Karpas-422 (cell line): ENCODE results near the gene ZNF154. TPM values are rescaled to one million over a fixed set of nuclear protein-coding genes. Genes with fewer than 3 reads are reported as not detected.

ENCODE experiments used
- DNase-seq: peaks from one replicate; pipeline ENCODE4 v3.0.0-alpha.2; 2015
- H2AFZ ChIP-seq: fragments of 200-600 bp; sonication (generic); 2 replicates; pipeline ENCODE4 v1.6.1; 2014; ENCODE audit warnings: antibody characterized with exemption, low read length, mixed read lengths
- H3K27ac ChIP-seq: fragments of 200-600 bp; sonication (generic); 2 replicates; pipeline ENCODE4 v1.5.1; 2014; ENCODE audit warnings: mild to moderate bottlenecking, low read length, moderate library complexity
- H3K27me3 ChIP-seq: fragments of 200-600 bp; sonication (generic); 2 replicates; pipeline ENCODE4 v1.6.1; 2014; ENCODE audit warnings: low read length, mixed read lengths
- H3K36me3 ChIP-seq: fragments of 200-600 bp; sonication (generic); 2 replicates; pipeline ENCODE4 v1.6.1; 2014; ENCODE audit warnings: low read length, mixed read lengths; ENCODE audit not compliant: insufficient read depth
- H3K4me1 ChIP-seq: fragments of 200-600 bp; sonication (generic); 2 replicates; pipeline ENCODE4 v1.6.1; 2014; ENCODE audit warnings: mild to moderate bottlenecking, low read length, mixed read lengths
- H3K4me2 ChIP-seq: fragments of 200-600 bp; sonication (generic); 2 replicates; pipeline ENCODE4 v1.6.1; 2014; ENCODE audit warnings: low read length, low read depth, mild to moderate bottlenecking; ENCODE audit not compliant: poor library complexity, severe bottlenecking
- H3K4me3 ChIP-seq: fragments of 200-600 bp; sonication (generic); 2 replicates; pipeline ENCODE4 v1.5.1; 2014; ENCODE audit warnings: mild to moderate bottlenecking, antibody characterized with exemption, low read length, mixed read lengths
- H3K79me2 ChIP-seq: fragments of 200-600 bp; sonication (generic); 2 replicates; pipeline ENCODE4 v1.6.1; 2014; ENCODE audit warnings: mild to moderate bottlenecking, low read length, mixed read lengths
- H3K9ac ChIP-seq: fragments of 200-600 bp; sonication (generic); 2 replicates; pipeline ENCODE4 v1.6.0; 2014; ENCODE audit warnings: low read length
- H3K9me2 ChIP-seq: fragments of 200-600 bp; sonication (generic), shearing (Covaris generic); replicated peaks from 2 replicates; pipeline ENCODE4 v1.6.0; 2014; ENCODE audit warnings: mild to moderate bottlenecking, low read length, moderate library complexity; ENCODE audit not compliant: insufficient read depth
- H3K9me3 ChIP-seq: fragments of 300-700, 200-600 bp; sonication (generic); 2 replicates; pipeline ENCODE4 v1.6.1; 2014; ENCODE audit warnings: low read length, mixed read lengths
- H4K20me1 ChIP-seq: fragments of 200-600 bp; sonication (generic); 2 replicates; pipeline ENCODE4 v1.6.1; 2014; ENCODE audit warnings: mild to moderate bottlenecking, antibody characterized with exemption, low read length, low read depth; ENCODE audit not compliant: insufficient read depth
- total RNA-seq: library from RNA; depleted of rRNA; stranded (reverse); fragments of >200 nt; shearing (Covaris generic); gene quantifications from 2 replicates; pipeline ENCODE4 v1.2.3, GENCODE V29; 2014; ENCODE audit warnings: low replicate concordance

ZNF154 gene
- total RNA-seq, 1 experiment from 2014 or later = not detected

DNA sequence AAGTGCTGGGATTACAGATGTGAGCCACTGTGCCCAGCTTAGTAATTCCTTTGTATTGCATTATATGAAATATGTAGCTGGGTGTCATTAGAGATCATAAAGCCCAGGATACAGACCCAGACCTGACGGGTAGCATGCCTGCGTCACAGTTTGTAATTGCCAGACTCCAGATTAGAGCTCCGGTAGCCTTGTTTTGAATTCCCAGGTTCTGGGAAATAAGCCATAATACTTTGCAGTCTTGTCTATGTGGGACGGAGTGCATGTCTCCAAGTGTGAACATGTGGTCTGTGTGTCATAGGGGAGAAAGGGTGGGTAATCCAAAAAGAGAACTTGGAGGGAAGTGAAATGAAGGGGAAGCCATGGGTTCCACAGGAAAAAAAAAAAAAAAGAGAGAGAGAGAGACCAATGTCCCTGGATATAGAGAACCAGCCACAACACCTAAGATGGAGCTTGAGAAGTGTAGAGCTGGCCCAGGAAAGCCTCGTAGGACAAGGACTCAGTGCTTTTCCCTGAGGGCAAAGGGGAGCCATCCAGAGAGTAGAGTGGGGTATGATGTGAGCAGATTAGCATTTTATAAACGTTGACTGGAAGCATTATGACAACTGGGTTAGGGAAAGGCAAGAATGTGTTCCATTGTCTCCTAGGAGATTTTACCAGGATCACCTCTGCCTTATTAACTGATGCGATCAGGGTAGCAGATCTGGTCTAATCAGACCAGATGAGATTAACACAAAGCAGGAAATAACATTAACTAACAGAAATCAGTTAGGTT is 37.7 kb downstream of the ZNF154 start:
- no peak overlapping the region for H3K9ac ChIP-seq
- no peaks in the 10 kb centered on the region for H3K36me3 ChIP-seq
- no peak overlapping the region for H2AFZ ChIP-seq
- no peak overlapping the region for H3K4me3 ChIP-seq
- no peaks in the 10 kb centered on the region for H3K4me1 ChIP-seq
- no peak overlapping the region for H3K4me2 ChIP-seq
- no peaks in the 10 kb centered on the region for H3K79me2 ChIP-seq
- no peak for DNase-seq
- no peak overlapping the region for H3K27ac ChIP-seq
- H3K27me3 ChIP-seq = no peaks in the 10 kb centered on the region
- peaks cover 3% of the 10 kb centered on the region; the same call in 1 of the 2 replicates for H3K9me3 ChIP-seq
- H4K20me1 ChIP-seq = no peaks in the 10 kb centered on the region
- no peaks in the 10 kb centered on the region for H3K9me2 ChIP-seq

GRCh38 chr19:57668635-57669034 is 40.4 kb downstream of the ZNF154 start, which contains the start of gene ZSCAN4:
Gene ZSCAN4, plus strand, starts transcription at chr19:57668935. Its CDS starts 7,211 bp downstream, at chr19:57676146.
- no peak within 1 kb of the TSS for H3K4me3 ChIP-seq
- no peak within 1 kb of the TSS for H3K27ac ChIP-seq
- H3K9ac ChIP-seq = no peak within 1 kb of the TSS
- H2AFZ ChIP-seq = no peak within 1 kb of the TSS
- H3K27me3 ChIP-seq = no peaks in the 10 kb centered on the region
- H3K9me3 ChIP-seq = no peaks in the 10 kb centered on the region
- no peaks in the 10 kb centered on the region for H3K36me3 ChIP-seq
- no peaks in the 10 kb centered on the region for H3K4me1 ChIP-seq
- no peaks in the 10 kb centered on the region for H3K79me2 ChIP-seq
- no peak for DNase-seq
- no peak within 1 kb of the TSS for H3K4me2 ChIP-seq
- H3K9me2 ChIP-seq = no peaks in the 10 kb centered on the region
- H4K20me1 ChIP-seq = no peaks in the 10 kb centered on the region

GRCh38 chr19:57667228-57667627 is 41.8 kb downstream of the ZNF154 start:
- no peak overlapping the region for H3K4me3 ChIP-seq
- no peaks in the 10 kb centered on the region for H3K79me2 ChIP-seq
- no peaks in the 10 kb centered on the region for H3K9me2 ChIP-seq
- no peaks in the 10 kb centered on the region for H3K36me3 ChIP-seq
- H3K4me1 ChIP-seq = no peaks in the 10 kb centered on the region
- no peaks in the 10 kb centered on the region for H3K9me3 ChIP-seq
- no peaks in the 10 kb centered on the region for H3K27me3 ChIP-seq
- no peak overlapping the region for H3K4me2 ChIP-seq
- H2AFZ ChIP-seq = no peak overlapping the region
- no peaks in the 10 kb centered on the region for H4K20me1 ChIP-seq
- no peak for DNase-seq
- no peak overlapping the region for H3K9ac ChIP-seq
- no peak overlapping the region for H3K27ac ChIP-seq

DNA sequence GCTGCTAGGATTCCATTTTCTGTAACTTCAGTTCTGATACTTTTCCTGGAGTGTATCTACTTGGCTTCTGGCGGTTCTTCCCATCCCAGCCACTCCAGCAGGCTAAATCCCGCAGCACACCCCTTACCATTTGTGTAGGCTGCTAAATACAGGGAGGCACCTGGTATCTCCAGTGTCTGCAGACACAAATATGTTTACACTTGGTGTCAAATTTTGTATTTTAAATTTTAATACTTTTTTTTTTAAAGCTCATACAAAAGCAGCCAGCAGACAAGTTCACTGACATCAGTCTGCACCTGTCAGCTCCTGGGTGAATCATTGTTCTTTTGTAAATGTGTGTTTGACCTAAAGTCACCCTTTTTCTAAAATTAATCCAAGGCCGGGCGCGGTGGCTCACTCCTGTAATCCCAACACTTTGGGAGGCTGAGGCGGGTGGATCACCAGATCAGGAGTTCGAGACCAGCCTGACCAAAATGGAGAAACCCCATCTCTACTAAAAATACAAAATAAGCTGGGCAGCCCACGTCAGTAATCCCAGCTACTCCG is 43.7 kb downstream of the ZNF154 start:
- Histone ChIP-seq H3K27me3 (no peaks in the 10 kb centered on the region), H3K4me2 (no peak overlapping the region)

DNA sequence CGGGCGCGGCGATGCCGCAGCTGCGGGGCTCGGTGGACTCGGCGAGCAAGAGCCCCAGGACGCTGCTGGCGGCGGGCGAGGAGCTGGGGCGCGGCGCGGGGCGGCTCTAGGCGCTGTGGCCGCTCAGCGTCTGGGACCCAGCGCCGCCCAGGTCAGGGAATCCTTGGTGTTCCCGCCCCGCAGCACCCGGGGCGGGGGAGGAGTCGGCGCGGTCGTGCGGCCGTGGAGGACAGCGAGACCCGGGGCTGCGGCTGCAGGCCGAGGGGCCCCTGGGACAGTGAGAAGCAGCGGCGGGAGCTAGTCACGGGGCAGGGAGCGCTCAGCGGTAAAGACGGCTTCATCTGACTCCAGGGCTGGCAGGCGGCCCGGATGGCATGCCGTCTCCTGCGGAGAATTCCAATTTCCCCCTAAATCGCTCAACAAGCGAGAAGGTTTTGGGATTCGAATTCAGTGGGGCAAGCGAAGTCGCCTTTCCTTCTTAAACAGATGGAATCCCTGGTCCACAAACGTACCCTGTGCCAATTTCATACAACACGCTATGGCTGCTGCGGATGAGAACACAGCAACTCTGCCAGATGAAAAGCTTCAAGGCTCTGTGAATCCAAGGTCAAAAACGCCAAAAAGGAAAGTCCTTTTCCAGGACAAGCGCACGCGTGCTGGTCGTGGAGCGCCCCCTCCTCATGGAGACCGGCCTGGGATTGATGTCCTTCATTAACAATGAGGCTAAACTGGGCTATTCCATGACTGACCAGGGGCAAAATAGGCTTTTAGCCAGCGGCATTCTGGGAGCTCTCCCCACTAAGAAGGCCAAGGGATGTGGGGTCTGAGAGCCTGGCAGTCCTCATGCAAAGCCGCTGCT is 44.5 kb downstream of the ZNF154 start:
- no peak for DNase-seq
- Histone ChIP-seq H3K4me2 (no peak overlapping the region), H3K79me2 (no peaks in the 10 kb centered on the region), H3K36me3 (no peaks in the 10 kb centered on the region), H3K9ac (no peak overlapping the region), H4K20me1 (no peaks in the 10 kb centered on the region), H3K4me1 (no peaks in the 10 kb centered on the region), H3K27ac (no peak overlapping the region), H3K9me2 (no peaks in the 10 kb centered on the region), H3K27me3 (no peaks in the 10 kb centered on the region), H2AFZ (no peak overlapping the region), H3K9me3 (no peaks in the 10 kb centered on the region), H3K4me3 (no peak overlapping the region)

More for the DNA sequence above, 43.7 kb downstream of the ZNF154 start:
- no peaks in the 10 kb centered on the region for H4K20me1 ChIP-seq
- H3K4me1 ChIP-seq = no peaks in the 10 kb centered on the region
- H3K9me2 ChIP-seq = no peaks in the 10 kb centered on the region
- no peak for DNase-seq
- no peaks in the 10 kb centered on the region for H3K36me3 ChIP-seq
- H2AFZ ChIP-seq = no peak overlapping the region
- H3K27ac ChIP-seq = no peak overlapping the region
- no peak overlapping the region for H3K4me3 ChIP-seq
- no peak overlapping the region for H3K9ac ChIP-seq
- no peaks in the 10 kb centered on the region for H3K79me2 ChIP-seq
- H3K9me3 ChIP-seq = no peaks in the 10 kb centered on the region

- Histone ChIP-seq H3K27ac (no peak overlapping the region), H4K20me1 (no peaks in the 10 kb centered on the region), H3K4me2 (no peak overlapping the region), H2AFZ (no peak overlapping the region), H3K4me1 (no peaks in the 10 kb centered on the region), H3K36me3 (no peaks in the 10 kb centered on the region; the same call in 1 of the 2 replicates), H3K4me3 (no peak overlapping the region), H3K9ac (no peak overlapping the region), H3K9me3 (peaks cover 7% of the 10 kb centered on the region; the same call in 1 of the 2 replicates), H3K9me2 (no peaks in the 10 kb centered on the region), H3K79me2 (no peaks in the 10 kb centered on the region), H3K27me3 (no peaks in the 10 kb centered on the region)
- DNase-seq = no peak
Observed at GRCh38 chr19:57656346-57656745, 52.7 kb downstream of the ZNF154 start.

- no peaks in the 10 kb centered on the region for H3K4me1 ChIP-seq
- H2AFZ ChIP-seq = no peak overlapping the region
- H3K4me3 ChIP-seq = no peak overlapping the region
Observed at GRCh38 chr19:57655443-57655842, 53.6 kb downstream of the ZNF154 start.

DNA sequence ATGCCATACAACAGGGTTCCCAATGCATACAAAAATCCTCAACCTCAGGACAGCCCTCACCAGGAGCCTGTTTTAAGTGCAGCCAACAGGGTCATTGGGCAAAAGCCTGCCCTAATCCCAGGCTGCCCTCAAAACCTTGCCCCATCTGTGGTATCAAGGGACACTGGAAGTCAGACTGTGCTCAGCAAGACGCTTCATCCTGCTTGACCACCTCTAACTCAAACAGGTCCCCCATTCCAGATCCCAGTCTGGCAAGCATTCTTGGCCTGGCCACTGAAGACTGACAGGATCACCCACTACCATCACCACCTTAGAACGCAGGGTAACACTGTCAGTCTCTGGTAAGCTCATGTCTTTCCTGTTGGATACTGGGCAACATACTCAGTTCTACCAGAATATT is 55.3 kb downstream of the ZNF154 start:
- peaks cover 7% of the 10 kb centered on the region; the same call in 1 of the 2 replicates for H3K9me3 ChIP-seq
- no peak overlapping the region for H3K4me2 ChIP-seq
- no peaks in the 10 kb centered on the region; the same call in 1 of the 2 replicates for H3K36me3 ChIP-seq
- no peak overlapping the region for H3K27ac ChIP-seq
- no peaks in the 10 kb centered on the region for H3K4me1 ChIP-seq
- no peak overlapping the region for H3K9ac ChIP-seq
- H4K20me1 ChIP-seq = no peaks in the 10 kb centered on the region
- no peaks in the 10 kb centered on the region for H3K9me2 ChIP-seq
- no peak overlapping the region for H2AFZ ChIP-seq
- no peak for DNase-seq
- H3K79me2 ChIP-seq = no peaks in the 10 kb centered on the region
- H3K27me3 ChIP-seq = no peaks in the 10 kb centered on the region
- no peak overlapping the region for H3K4me3 ChIP-seq

More at GRCh38 chr19:57655443-57655842, 53.6 kb downstream of the ZNF154 start:
- no peaks in the 10 kb centered on the region for H3K9me2 ChIP-seq
- peaks cover 7% of the 10 kb centered on the region; the same call in 1 of the 2 replicates for H3K9me3 ChIP-seq
- H3K27me3 ChIP-seq = no peaks in the 10 kb centered on the region
- no peaks in the 10 kb centered on the region for H3K79me2 ChIP-seq
- no peak overlapping the region for H3K9ac ChIP-seq
- no peaks in the 10 kb centered on the region for H4K20me1 ChIP-seq
- H3K27ac ChIP-seq = no peak overlapping the region
- no peak overlapping the region for H3K4me2 ChIP-seq
- H3K36me3 ChIP-seq = no peaks in the 10 kb centered on the region; the same call in 1 of the 2 replicates
- no peak for DNase-seq
